PC-9 (cell line): ENCODE data around the gene HEBP2.
"Not testable (repeated sequence)": the region's sequence is repeated elsewhere in the genome, so short reads cannot be mapped to it uniquely, and the experiment has no call there.

Experiments
- EZH2 ChIP-seq: fragments of 200-600 bp; sonication (generic); IDR thresholded peaks from 2 replicates; pipeline ENCODE4 v1.8.0; 2017; ENCODE audit warnings: antibody characterized with exemption, low read depth
- TF ChIP-seq, protein P1 (sequence below): fragments of 200-600 bp; sonication (generic); conservative IDR thresholded peaks from 2 replicates; pipeline ENCODE4 v1.6.1; 2017; ENCODE audit warnings: mixed run types, antibody characterized with exemption, mild to moderate bottlenecking, moderate library complexity

DNA sequence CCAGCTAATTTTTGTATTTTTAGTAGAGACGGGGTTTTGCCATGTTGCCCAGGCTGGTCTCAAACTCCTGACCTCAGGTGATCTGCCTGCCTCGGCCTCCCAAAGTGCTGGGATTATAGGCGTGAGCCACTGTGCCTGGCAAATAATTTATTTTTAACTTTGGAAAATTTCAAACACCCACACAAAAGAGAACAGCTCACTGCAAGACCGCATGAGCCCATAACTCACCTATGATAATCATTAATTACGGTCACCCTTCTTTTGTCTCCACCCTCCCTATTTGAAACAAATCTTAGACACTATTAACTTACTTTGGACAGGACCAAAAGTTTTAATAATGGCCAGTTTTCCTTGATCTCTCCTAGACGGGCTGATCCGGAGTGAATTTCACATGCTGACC is 21.2 kb downstream of the HEBP2 start:
- not testable (repeated sequence) for TF ChIP-seq EZH2
- TF ChIP-seq, protein P1, sequence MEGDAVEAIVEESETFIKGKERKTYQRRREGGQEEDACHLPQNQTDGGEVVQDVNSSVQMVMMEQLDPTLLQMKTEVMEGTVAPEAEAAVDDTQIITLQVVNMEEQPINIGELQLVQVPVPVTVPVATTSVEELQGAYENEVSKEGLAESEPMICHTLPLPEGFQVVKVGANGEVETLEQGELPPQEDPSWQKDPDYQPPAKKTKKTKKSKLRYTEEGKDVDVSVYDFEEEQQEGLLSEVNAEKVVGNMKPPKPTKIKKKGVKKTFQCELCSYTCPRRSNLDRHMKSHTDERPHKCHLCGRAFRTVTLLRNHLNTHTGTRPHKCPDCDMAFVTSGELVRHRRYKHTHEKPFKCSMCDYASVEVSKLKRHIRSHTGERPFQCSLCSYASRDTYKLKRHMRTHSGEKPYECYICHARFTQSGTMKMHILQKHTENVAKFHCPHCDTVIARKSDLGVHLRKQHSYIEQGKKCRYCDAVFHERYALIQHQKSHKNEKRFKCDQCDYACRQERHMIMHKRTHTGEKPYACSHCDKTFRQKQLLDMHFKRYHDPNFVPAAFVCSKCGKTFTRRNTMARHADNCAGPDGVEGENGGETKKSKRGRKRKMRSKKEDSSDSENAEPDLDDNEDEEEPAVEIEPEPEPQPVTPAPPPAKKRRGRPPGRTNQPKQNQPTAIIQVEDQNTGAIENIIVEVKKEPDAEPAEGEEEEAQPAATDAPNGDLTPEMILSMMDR: not testable (repeated sequence)
